Inferior parietal cortex (tissue), 1 donor: Measurements from ENCODE around the gene FAM131A.
A peak's percentile ranks its signal among the peaks of the same experiment; 100 is the strongest.
"Not testable (repeated sequence)": the region's sequence is repeated elsewhere in the genome, so short reads cannot be mapped to it uniquely, and the experiment has no call there.

Experiments
- DNase-seq: peaks from one replicate; pipeline ENCODE4 v3.0.0-alpha.2; 2016; ENCODE audit errors: extremely low spot score

Gene FAM131A

DNA sequence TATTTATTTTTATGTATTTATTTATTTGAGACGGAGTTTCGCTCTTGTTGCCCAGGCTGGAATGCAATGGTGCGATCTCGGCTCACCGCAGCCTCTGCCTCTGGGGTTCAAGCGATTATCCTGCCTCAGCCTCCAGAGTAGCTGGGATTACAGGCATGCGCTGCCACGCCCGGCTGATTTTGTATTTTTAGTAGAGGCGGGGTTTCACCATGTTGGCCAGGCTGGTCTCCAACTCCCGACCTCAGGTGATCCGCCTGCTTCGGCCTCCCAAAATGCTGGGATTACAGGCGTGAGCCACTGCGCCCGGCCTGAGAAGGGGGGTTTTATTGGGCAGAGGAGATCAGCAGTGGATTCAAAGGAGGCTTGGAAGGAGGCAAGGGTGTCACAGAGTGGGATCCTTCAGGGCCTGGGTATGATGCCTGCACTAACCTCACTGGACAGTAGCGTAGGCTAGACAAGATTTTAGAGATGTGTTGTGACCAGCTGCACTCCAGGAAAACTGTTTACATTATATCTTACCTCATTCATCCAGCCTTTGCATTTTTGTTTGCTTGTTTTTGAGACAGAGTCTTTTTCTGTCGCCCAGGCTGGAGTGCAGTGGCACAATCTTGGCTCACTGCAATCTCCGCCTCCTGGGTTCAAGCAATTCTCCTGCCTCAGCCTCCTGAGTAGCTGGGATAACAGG lies 2.2 kb downstream of the FAM131A start:
- DNase-seq, result not testable (repeated sequence)

DNA sequence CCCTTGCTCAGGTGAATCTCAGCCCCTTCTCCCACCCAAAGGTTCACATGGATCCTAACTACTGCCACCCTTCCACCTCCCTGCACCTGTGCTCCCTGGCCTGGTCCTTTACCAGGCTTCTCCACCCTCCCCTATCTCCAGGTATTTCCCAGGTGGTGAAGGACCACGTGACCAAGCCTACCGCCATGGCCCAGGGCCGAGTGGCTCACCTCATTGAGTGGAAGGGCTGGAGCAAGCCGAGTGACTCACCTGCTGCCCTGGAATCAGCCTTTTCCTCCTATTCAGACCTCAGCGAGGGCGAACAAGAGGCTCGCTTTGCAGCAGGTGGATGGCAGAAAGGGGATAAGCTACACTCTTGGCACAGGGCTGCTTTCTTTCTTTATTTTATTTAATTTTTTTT lies 4.5 kb downstream of the FAM131A start:
- DNase-seq, result no peak

DNA sequence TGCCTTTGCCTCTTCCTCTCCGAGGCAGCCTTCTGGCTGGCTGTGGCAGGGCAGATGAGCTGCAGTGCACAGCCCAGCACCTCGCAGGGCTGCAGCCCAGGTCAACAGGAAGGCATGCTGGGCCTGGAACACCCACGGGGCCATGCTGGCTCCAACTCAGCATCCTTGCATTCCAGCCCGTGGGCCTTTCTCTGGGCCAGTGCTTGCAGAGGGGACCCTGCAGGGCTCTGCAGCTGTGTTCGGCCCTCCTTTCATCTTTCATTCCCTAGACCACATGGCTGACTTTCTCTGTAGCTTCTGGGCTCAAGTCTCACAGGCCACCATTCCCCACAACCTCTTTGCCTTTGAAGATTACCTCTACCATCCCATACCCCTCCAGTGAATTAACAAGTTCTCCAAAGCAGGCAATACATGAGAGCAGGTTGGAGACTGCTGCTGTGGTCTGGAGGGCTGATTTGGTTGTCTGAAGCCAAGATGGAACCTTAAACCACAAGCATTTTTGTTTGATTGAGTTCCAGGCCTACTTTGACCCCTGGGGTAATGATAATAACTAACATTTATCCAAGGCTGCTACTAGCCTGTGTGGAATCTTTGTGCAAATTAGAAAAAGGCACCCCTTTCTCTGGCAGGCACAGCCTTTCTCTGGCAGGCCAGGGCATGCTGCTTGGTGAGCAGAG lies 5.9 kb downstream of the FAM131A start:
- DNase-seq, result no peak

DNA sequence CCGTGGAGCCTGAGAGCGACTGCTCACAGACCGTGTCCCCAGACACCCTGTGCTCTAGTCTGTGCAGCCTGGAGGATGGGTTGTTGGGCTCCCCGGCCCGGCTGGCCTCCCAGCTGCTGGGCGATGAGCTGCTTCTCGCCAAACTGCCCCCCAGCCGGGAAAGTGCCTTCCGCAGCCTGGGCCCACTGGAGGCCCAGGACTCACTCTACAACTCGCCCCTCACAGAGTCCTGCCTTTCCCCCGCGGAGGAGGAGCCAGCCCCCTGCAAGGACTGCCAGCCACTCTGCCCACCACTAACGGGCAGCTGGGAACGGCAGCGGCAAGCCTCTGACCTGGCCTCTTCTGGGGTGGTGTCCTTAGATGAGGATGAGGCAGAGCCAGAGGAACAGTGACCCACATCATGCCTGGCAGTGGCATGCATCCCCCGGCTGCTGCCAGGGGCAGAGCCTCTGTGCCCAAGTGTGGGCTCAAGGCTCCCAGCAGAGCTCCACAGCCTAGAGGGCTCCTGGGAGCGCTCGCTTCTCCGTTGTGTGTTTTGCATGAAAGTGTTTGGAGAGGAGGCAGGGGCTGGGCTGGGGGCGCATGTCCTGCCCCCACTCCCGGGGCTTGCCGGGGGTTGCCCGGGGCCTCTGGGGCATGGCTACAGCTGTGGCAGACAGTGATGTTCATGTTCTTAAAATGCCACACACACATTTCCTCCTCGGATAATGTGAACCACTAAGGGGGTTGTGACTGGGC lies 7.3 kb downstream of the FAM131A start:
- no peak for DNase-seq

DNA sequence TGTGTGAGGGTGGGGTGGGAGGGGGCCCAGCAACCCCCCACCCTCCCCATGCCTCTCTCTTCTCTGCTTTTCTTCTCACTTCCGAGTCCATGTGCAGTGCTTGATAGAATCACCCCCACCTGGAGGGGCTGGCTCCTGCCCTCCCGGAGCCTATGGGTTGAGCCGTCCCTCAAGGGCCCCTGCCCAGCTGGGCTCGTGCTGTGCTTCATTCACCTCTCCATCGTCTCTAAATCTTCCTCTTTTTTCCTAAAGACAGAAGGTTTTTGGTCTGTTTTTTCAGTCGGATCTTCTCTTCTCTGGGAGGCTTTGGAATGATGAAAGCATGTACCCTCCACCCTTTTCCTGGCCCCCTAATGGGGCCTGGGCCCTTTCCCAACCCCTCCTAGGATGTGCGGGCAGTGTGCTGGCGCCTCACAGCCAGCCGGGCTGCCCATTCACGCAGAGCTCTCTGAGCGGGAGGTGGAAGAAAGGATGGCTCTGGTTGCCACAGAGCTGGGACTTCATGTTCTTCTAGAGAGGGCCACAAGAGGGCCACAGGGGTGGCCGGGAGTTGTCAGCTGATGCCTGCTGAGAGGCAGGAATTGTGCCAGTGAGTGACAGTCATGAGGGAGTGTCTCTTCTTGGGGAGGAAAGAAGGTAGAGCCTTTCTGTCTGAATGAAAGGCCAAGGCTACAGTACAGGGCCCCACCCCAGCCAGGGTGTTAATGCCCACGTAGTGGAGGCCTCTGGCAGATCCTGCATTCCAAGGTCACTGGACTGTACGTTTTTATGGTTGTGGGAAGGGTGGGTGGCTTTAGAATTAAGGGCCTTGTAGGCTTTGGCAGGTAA lies 8.1 kb downstream of the FAM131A start:
- DNase-seq, result peak; percentile 93

DNA sequence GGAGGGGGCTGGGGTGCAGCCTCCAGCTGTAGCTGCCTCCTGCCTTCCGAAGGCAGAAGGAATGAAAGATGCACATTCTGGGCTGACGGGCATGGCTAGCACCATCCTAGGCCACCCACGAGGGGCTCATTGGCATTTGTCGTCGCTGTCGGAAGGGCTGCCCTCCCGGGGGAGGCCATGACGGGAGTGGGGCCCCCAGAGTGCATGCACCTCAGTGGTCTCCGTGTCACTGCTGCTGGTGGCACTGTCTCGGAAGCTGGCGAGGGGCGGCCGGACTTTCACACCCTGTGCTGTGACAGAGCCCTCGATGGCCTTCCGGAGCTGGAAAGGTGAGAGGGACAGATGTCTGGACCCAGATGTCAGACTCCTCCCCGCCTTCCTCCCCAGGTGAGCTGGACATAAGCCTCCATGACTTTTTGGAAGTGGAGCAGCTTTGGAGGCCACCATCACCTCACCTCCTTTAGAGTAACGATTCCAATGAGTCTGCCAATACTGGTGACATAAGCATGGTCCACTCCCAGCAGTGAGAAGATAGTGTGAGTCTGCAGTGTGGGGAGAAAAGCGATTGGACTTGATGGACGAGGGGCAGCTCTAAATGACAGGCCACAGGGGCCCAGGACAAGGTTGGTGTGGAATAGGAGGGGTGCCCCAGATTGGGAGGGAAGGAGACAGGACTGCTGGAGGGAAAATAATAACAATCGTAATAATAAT lies 9.2 kb downstream of the FAM131A start:
- DNase-seq, result no peak

DNA sequence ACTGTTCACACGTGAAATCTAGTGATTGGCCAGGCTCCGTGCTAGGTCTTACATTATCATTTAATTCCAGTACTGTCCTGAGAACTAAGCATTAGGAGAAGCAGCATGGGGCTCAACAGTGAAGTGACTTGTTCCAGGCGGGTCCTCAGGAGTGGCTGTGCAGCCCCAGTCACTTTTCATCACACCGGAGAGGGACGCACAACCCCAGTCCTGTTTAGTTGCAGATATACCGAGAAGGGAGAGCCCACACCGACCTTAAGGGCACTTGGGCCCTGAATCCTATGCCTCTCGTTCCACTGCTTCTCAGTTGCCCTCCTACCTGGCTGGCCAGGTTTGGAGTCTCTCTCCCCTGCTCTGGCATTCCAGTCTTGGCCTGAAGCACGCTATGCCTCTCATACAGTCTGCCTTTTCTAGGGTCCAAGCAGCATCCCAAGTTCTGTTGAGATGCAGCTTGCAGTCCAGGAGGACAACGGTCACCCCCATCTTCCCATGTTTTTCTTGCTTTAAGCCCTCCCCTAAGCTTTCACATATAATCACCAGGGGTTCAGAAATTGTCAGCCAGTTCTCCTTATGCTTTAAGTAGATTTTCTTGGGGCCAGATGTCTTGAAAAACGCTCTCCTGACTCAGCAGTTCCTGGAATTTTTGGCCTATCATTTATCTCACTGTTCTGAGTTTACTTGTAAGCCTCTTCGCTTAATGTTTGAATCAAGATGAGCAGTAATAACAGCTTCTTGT lies 10.1 kb downstream of the FAM131A start:
- DNase-seq, result no peak

DNA sequence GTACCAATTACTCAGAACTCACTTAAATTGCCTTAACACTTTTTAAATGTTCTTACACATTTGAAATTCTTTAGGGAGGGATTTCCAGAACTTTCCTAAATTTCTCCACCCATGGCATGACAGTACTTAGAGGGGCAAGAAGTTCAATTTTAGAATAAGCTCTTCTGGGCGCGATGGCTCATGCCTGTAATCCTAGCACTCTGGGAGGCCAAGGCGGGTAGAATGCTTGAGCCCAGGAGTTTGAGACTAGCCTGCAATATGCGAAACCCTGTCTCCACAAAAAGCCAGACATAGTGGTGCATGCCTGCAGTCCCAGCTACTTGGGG lies 10.6 kb downstream of the FAM131A start:
- DNase-seq, result no peak

DNA sequence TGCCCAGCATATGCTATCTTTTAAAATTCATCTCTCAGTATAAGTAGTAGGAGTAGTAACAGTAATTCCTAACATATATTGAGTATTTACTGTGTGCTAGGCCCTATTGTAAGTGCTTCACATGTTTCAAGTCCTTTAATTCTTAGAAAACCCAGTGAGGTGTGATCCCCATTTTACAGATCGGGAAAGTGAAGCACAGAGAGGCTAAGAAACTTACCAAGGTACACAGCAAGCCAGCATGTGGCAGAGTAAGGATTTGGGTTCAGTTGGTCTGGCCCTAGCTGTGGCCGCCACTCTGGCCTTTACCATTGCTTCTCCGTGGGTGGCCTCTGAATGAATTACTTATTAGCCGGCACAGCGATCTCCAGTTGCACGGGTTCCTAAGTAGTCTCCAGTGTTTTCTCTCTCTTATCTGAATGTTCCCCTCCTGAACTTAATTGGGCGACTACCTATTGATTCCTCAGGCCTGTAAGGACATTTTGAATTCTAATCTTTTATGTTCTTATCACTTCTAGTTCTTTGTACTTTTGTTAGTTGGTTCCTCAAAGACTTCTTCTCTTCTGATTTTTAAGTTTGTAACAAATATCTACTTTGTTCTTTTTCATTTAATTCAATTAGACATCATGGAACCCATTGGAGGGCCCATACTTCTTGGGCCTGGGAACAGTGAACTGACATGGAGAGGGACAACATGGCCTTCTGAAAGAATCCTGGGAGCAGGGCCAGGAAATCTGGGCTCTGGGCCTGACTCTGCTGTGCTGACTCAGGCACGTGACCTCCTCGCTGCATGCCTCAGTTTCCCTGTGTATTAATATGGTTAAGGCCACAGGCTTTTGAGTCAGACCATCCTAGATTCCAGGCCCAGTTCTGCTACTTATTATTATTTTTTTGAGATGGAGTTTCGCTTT lies 12.4 kb downstream of the FAM131A start:
- DNase-seq, result no peak

DNA sequence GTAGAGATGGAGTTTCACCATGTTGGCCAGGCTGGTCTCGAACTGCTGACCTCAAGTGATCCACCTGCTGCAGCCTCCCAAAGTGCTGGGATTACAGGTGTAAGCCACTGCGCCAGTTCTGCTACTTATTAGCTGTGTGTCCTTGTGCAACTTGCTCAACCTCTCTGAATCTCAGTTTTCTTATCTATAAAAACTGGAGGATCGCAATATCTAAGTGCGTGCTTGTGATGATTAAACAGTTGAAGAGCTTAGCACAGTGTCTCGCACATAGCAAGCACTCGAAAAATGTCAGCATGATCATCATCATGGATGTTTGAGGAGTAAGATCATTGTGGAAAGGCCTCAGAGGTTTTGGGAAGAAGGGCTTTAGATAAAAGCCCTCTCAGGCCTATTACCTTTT lies 13.2 kb downstream of the FAM131A start:
- DNase-seq, result no peak

DNA sequence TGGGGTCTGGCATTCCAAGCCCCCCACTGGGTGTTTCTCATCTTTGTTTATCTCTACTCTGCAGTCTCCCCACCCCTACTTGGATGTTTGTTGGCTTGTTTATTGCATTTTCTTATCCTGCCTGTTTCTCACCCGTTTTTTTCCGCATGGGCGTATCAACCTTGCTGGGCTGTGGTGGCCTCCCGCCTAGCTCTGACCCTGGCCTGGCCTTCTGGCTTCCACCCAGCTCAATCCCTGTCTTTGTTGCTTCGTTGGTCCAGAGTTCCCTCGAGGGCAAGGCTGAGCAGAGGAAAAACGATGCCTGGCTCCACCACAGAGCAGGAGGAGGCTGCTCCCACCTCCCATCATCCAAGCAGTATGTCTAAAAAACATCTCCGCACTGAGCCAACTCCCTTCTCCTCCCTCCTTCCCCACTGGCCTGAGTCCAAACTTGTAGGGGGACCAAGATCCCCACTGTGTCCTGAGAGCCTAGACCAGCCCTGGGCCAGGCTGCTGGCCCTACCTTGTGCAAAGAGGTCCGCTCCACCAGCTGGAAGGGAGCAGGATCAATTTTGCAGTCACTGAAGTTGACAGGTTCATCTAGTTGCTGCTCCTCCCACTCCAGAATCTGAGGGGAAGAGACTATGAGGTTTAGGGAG lies 14.2 kb downstream of the FAM131A start:
- no peak for DNase-seq

DNA sequence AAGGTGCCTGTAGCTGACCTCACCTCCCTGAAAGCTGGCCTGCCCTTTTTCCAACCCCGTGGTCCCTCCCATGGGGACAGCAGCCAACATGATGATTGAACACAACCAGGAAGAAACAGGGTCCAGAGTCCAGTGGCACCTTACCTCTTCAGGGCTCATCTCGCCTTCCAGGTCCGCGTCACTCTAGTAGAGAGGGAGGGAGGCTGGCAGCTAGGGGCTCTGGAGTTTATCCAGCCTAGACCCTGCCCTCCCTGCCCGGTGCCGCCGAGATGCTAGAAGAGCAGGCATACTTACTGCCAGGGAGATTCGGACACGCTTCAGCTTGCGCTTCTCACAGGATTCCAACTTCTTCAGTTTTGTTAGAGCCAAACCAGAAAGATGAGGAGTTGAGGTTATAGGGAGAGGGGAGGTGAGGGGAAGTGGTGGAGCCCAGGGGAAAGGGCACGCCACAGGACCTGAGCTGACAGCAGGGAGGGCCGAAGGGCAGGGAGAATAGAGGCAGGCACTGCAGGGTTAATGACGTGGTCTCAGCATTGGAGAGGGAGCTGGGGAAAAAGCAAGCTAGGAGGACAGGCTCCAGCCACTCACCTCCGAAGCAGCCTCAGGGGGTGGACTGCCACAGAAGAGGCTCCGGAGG lies 14.9 kb downstream of the FAM131A start:
- DNase-seq, result no peak

DNA sequence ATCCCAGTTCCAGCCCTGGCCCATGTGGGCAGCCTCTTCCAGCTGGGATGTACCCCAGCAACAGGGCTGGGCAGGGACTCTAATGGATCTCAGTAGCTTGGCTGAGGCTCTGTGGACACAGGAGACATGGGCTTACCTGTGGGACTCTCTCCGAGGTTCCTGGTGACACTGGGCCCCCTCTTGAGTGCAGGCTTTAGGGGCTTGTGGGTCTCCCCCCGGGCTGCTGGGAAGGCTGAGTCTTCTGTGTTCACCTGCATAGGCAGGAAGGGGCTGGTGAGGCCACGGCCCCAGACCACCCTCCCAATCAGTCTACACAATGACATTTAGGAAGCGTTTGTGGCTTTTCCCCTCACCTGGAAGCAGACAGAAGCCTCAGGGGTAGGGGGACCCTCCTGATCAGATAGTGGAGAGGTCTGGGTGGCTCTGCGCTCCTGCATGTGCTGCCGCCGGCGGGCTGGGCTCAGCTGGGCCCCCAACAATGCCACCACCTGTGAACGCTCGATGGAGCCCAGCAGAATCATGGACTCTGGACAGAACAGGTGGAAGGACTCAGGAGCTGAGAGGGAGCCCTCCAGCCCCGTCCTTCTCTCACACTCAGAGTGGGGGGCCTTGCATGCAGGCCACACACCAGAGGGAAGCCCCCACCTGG lies 15.6 kb downstream of the FAM131A start:
- no peak for DNase-seq

DNA sequence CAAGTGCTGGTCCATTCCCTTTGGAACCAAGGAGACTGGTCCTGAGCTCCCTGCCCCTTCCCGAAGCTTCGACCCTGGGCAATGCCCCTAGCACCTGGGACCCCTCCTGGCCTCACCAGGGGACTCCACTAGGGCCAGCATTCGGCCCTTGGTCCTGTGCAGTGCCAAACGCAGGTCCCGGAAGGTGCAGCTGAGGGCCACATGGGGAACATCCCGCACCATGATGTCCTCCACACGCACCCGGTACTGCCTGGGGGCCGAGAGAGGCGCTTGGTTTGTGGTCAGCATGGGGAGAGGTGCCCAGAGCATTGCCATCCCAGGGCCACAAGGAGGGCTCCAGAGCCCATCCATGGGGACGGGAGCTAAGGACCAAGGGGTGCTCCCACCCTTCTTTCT lies 16.1 kb downstream of the FAM131A start:
- no peak for DNase-seq

DNA sequence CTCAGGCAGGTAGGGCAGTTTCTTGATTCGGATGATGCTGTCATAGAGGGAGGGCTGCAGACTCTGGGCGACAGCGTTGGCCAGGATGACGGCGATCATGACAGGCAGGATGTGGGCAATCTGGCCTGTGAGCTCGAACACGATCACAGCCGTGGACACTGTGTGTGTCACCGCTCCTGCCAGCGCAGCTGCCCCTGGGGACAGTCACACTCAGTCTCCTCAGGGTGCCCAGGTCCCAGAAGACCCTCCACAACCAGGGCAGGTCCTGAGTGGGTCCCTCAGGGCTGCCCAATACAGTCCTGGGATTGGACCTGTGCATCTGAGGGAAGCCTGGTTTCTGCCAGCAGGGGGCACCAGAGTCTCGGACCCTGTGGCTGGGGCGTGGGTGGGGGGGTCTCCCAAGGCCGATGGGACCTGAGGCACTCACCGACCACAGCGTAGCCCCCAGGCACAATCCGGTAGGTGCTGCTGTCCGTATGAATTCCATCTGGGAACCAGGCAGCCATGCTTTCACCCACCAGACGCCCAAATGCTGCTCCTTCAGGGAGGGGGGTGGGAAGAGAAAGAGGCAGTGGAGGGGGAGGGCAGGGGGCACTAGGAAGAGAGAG lies 16.8 kb downstream of the FAM131A start:
- DNase-seq, result no peak

DNA sequence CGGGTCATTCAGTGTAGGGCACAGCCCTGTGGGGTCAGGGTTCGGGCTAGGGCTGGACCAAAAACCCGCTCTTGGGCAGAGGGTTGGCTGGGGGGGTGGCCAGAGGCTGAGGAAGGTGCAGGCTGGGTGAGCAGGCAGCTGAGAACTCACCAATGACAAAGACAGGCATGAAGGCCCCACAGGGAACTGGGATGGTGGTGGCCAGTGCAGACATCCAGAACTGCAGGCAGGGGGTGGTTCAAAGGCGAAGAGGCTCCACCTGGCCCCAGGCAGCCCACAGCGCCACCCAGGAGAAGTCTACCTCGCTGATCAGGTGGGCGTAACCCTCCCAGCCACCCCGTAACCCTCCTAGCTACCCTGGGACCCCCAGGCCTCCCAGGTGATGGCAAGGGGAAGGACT lies 17.4 kb downstream of the FAM131A start:
- DNase-seq, result no peak

DNA sequence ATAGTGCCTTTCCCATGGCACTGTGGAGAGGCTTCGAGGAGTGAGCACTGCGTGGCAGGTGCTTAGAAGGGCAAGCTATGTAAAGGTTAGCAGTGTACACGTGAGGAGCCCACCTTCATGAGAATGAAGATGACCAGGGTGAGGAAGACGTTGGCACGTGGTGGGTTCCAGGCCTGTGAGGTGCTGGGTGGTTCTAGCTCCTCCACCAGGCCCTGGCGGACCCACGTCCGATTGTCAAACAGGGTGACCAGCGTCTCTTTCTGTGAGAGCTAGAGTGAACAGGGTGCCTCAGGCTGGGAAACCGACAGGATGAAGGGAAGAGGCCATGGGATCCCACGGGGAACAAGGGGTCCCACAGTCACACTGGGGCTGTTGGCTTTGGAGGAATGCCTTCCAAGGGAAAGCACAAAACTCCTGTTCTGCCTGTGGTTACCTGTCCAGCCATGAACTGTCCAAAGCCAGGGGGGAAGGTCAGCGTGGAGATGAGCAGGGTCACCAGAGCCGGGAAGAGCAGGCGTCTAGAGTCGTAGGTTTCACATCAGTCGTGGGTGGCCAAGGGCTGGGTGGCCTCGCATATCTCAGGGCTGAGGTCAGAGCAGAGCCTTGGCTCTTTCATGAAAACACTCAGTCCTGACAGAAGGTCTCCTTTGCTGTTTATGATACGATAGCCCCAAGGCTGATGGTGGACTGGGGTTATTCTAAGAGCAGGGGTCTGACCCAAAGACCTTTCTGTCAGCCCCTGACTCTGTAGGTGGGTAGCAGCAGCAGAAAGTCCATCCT lies 18.1 kb downstream of the FAM131A start:
- no peak for DNase-seq
